ENCODE measurements around the gene SHANK2. TPM values are rescaled to one million over a fixed set of nuclear protein-coding genes. Genes with fewer than 3 reads are reported as not detected.

Gene SHANK2
- total RNA-seq, 1 donor from 2014 or later = 16.0 TPM

DNA sequence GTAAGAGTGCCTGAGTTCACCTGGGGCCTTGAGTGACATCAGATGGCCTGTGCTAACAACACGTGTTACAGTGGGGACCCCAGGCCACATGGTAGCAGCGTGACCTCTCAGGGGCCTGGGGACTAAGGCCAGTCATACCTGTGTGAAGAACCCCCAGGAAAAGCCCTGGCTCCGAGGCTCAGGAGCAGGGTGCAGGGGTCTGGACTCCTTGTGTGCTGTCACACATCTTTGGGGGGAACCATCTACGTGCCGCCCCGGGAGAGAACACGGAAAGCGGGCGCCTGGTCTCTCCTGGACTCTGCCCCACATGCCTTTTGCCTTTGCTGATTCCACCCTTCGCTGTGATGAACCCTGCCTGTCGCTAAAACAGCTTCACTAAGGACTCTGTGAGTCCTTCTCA lies 48.7 kb downstream of the SHANK2 start:
- no peak for DNase-seq (ENCODE audit: low read depth)
- Histone ChIP-seq H3K27me3 (ENCODE audit: control insufficient read depth, insufficient read depth, low read length) (no peaks in the 10 kb centered on the region), H3K4me3 (ENCODE audit: low read depth, low read length) (no peak overlapping the region), H3K36me3 (ENCODE audit: control insufficient read depth, insufficient read depth, low read length) (no peaks in the 10 kb centered on the region)
- TF ChIP-seq, protein P1, sequence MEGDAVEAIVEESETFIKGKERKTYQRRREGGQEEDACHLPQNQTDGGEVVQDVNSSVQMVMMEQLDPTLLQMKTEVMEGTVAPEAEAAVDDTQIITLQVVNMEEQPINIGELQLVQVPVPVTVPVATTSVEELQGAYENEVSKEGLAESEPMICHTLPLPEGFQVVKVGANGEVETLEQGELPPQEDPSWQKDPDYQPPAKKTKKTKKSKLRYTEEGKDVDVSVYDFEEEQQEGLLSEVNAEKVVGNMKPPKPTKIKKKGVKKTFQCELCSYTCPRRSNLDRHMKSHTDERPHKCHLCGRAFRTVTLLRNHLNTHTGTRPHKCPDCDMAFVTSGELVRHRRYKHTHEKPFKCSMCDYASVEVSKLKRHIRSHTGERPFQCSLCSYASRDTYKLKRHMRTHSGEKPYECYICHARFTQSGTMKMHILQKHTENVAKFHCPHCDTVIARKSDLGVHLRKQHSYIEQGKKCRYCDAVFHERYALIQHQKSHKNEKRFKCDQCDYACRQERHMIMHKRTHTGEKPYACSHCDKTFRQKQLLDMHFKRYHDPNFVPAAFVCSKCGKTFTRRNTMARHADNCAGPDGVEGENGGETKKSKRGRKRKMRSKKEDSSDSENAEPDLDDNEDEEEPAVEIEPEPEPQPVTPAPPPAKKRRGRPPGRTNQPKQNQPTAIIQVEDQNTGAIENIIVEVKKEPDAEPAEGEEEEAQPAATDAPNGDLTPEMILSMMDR (IDR thresholded peaks at IDR 0.05; ENCODE audit: insufficient read depth, low read length, poor library complexity, severe bottlenecking) = no peak

DNA sequence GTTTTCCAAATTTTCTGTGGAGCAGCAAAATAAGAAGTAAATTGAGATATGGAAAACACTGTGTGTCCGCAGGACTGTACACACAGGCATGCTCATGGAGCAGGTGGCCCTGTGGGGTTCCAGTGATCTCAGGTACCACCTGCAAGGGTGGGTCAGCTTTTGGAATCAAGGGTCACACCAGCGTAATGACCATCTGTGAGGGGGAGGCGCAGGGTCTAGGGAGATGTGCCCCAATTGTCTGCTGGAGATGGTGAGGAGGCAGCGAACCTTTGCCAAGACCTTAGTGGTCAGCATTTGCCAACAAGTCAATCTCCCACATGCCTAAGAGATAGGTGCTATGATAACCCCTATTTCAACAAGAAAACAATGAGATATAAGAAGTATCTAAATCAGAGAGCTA lies 49.4 kb downstream of the SHANK2 start:
- TF ChIP-seq, protein P1 (IDR thresholded peaks at IDR 0.05; ENCODE audit: insufficient read depth, low read length, poor library complexity, severe bottlenecking) = no peak
- DNase-seq (ENCODE audit: low read depth) = no peak
- Histone ChIP-seq H3K4me3 (ENCODE audit: low read depth, low read length) (no peak overlapping the region), H3K36me3 (ENCODE audit: control insufficient read depth, insufficient read depth, low read length) (no peaks in the 10 kb centered on the region), H3K27me3 (ENCODE audit: control insufficient read depth, insufficient read depth, low read length) (no peaks in the 10 kb centered on the region)

DNA sequence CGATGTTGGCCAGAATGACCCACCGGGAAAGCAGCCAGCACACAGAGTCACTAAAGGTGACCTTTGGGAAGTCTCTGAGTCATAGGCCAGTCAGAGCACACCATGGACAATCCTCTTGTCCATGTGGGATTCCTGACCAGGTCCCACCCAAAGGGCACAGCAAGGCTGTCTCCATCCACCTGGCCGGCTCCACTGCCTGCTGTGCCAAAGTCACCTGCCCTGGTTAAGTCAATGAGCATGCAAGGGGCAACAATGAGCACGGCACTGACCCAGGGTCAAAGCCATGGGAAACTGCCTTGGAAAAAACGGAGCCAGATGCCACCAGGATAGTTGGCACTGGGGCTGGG lies 49.8 kb downstream of the SHANK2 start:
- Histone ChIP-seq H3K27me3 (ENCODE audit: control insufficient read depth, insufficient read depth, low read length) (no peaks in the 10 kb centered on the region), H3K4me3 (ENCODE audit: low read depth, low read length) (no peak overlapping the region), H3K36me3 (ENCODE audit: control insufficient read depth, insufficient read depth, low read length) (no peaks in the 10 kb centered on the region)
- TF ChIP-seq, protein P1 (IDR thresholded peaks at IDR 0.05; ENCODE audit: insufficient read depth, low read length, poor library complexity, severe bottlenecking) = no peak
- no peak for DNase-seq (ENCODE audit: low read depth)

Other genes starting within 250 kb of the SHANK2 start
- gene DHCR7, start 195.8 kb upstream of the SHANK2 start, total RNA-seq = 88.8 and 105 TPM in 2 replicates
- 66.7 and 70.1 TPM in 2 replicates for gene NADSYN1, start 200.6 kb upstream of the SHANK2 start, total RNA-seq